Liver (tissue), 9 donors: ENCODE data around the gene RAB3B. TPM values are rescaled to one million over a fixed set of nuclear protein-coding genes. Genes with fewer than 3 reads are reported as not detected.

ENCODE experiments used
- DNase-seq: peaks from one replicate; pipeline ENCODE4 v3.0.0-alpha.2; 2017; ENCODE audit warnings: low spot score
- H3K27ac ChIP-seq, 2 donors: one replicate each; pipeline ENCODE4 v1.7.0; 2013; ENCODE audit warnings: inconsistent platforms in 2 of 2, low read length in 2 of 2, control low read depth in 1 of 2, low read depth in 1 of 2, mild to moderate bottlenecking in 1 of 2
- H3K27me3 ChIP-seq, 4 donors: one replicate each; pipeline versions ENCODE4 v1.6.1 to v1.7.0; 2013; ENCODE audit warnings: low read length in 3 of 4, inconsistent platforms in 1 of 4, mild to moderate bottlenecking in 1 of 4, moderate library complexity in 1 of 4; ENCODE audit not compliant: control insufficient read depth in 4 of 4, insufficient read depth in 4 of 4
- H3K36me3 ChIP-seq, 4 donors: one replicate each; pipeline versions ENCODE4 v1.6.1 to v1.7.0; 2013; ENCODE audit warnings: low read length in 3 of 4, mild to moderate bottlenecking in 3 of 4, low read depth in 1 of 4, moderate library complexity in 1 of 4; ENCODE audit not compliant: control insufficient read depth in 4 of 4, insufficient read depth in 3 of 4
- H3K4me1 ChIP-seq, 4 donors: one replicate each; pipeline versions ENCODE4 v1.6.1 to v1.7.0; 2013; ENCODE audit warnings: low read length in 3 of 4, mild to moderate bottlenecking in 3 of 4, moderate library complexity in 1 of 4; ENCODE audit not compliant: control insufficient read depth in 4 of 4, insufficient read depth in 4 of 4
- H3K4me3 ChIP-seq, 3 donors: one replicate each; pipeline versions ENCODE4 v1.6.1 to v1.7.0; 2013; ENCODE audit warnings: low read length in 3 of 3, control low read depth in 1 of 3, low read depth in 1 of 3, mild to moderate bottlenecking in 1 of 3
- H3K9ac ChIP-seq, 2 donors: one replicate each; pipeline ENCODE4 v1.7.0; 2013; ENCODE audit warnings: low read length in 2 of 2, mild to moderate bottlenecking in 2 of 2, moderate library complexity in 2 of 2, control low read depth in 1 of 2, low read depth in 1 of 2
- H3K9me3 ChIP-seq, 4 donors: one replicate each; pipeline versions ENCODE4 v1.6.1 to v1.7.0; 2013; ENCODE audit warnings: low read length in 3 of 4; ENCODE audit not compliant: control insufficient read depth in 4 of 4
- ATF3 ChIP-seq: IDR thresholded peaks from 2 replicates; pipeline ENCODE4 v1.6.1; 2016; ENCODE audit warnings: antibody characterized with exemption
- EGR1 ChIP-seq, 2 donors: IDR thresholded peaks; 2 replicates each; pipeline ENCODE4 v1.6.1; 2016 to 2018; ENCODE audit warnings: antibody characterized with exemption in 2 of 2, low read depth in 2 of 2
- FOXA1 ChIP-seq: IDR thresholded peaks from 2 replicates; pipeline ENCODE4 v1.6.1; 2016; ENCODE audit warnings: antibody characterized with exemption
- FOXA2 ChIP-seq: IDR thresholded peaks from 2 replicates; pipeline ENCODE4 v1.6.1; 2016; ENCODE audit warnings: antibody characterized with exemption
- GABPA ChIP-seq, 2 donors: IDR thresholded peaks in 1 of 2; conservative IDR thresholded peaks in 1 of 2; 2 replicates each; pipeline ENCODE4 v1.6.1; 2016; ENCODE audit warnings: antibody characterized with exemption in 2 of 2, mild to moderate bottlenecking in 1 of 2, moderate library complexity in 1 of 2
- HNF4A ChIP-seq, 2 donors: conservative IDR thresholded peaks; 2 replicates each; pipeline ENCODE4 v1.6.1; 2016; ENCODE audit warnings: antibody characterized with exemption in 2 of 2, mild to moderate bottlenecking in 2 of 2
- HNF4G ChIP-seq: IDR thresholded peaks from 2 replicates; pipeline ENCODE4 v1.6.1; 2016; ENCODE audit warnings: antibody characterized with exemption
- JUND ChIP-seq, 2 donors: IDR thresholded peaks; 2 replicates each; pipeline ENCODE4 v1.6.1; 2016; ENCODE audit warnings: antibody characterized with exemption in 2 of 2
- MAX ChIP-seq: IDR thresholded peaks from 2 replicates; pipeline ENCODE4 v1.6.1; 2016; ENCODE audit warnings: antibody characterized with exemption
- NR2F2 ChIP-seq: IDR thresholded peaks from 2 replicates; pipeline ENCODE4 v1.6.1; 2016; ENCODE audit warnings: antibody characterized with exemption
- RAD21 ChIP-seq, 2 donors: IDR thresholded peaks; 2 replicates each; pipeline ENCODE4 v1.6.1; 2016; ENCODE audit warnings: antibody characterized with exemption in 2 of 2, mild to moderate bottlenecking in 2 of 2
- REST ChIP-seq: IDR thresholded peaks from 2 replicates; pipeline ENCODE4 v1.6.1; 2016; ENCODE audit warnings: antibody characterized with exemption, mild to moderate bottlenecking
- RXRA ChIP-seq, 2 donors: IDR thresholded peaks; 2 replicates each; pipeline ENCODE4 v1.6.1; 2017 to 2018; ENCODE audit warnings: antibody characterized with exemption in 2 of 2, mild to moderate bottlenecking in 1 of 2
- SP1 ChIP-seq: IDR thresholded peaks from 2 replicates; pipeline ENCODE4 v1.6.1; 2018; ENCODE audit warnings: antibody characterized with exemption, mild to moderate bottlenecking
- TAF1 ChIP-seq: conservative IDR thresholded peaks from 2 replicates; pipeline ENCODE4 v1.6.1; 2016; ENCODE audit warnings: antibody characterized with exemption, mild to moderate bottlenecking
- YY1 ChIP-seq: IDR thresholded peaks from 2 replicates; pipeline ENCODE4 v1.6.1; 2016; ENCODE audit warnings: antibody characterized with exemption, mild to moderate bottlenecking
- ZBTB33 ChIP-seq: IDR thresholded peaks from 2 replicates; pipeline ENCODE4 v1.6.1; 2016; ENCODE audit warnings: antibody characterized with exemption
- WGBS: extraction: QIAGEN DNeasy Blood & Tissue Kit; methylation state at CpG from one replicate; pipeline ENCODE4 v1.1.7; 2013; 5-methylcytosine and 5-hydroxymethylcytosine counted together
- polyA plus RNA-seq, 2 donors: library from polyadenylated mRNA; stranded (reverse) in 1 of 2; unstranded in 1 of 2; fragments of 200-250 nt in 1 of 2; fragments of >200 nt in 1 of 2; fragmentation: Nextera tagmentation in 1 of 2; extraction: Ambion mirVana in 1 of 2; gene quantifications; one replicate each; pipeline versions ENCODE4 v1.2.1 to v1.2.3, GENCODE V29; 2013 to 2015
- total RNA-seq, 2 donors: library from RNA; depleted of rRNA; stranded (reverse); fragments of >200 nt; gene quantifications; one replicate each; pipeline ENCODE4 v1.2.3, GENCODE V29; 2014
- donor health status: healthy.
- donor health status: healthy.
- donor health status: healthy.
- donor health status: healthy.
- donor health status: healthy.

Gene RAB3B
- total RNA-seq (1 to 10 TPM in 1 of 2 donors, under 1 TPM in 1; 0.17 to 5.4 TPM), polyA plus RNA-seq (under 1 TPM; 0.22 to 0.43 TPM)

- no peak within 1 kb of the TSS for H3K27ac ChIP-seq
- 3% methylated on average over 46 of the region's 46 CpGs for WGBS
- H3K9ac ChIP-seq: no peak within 1 kb of the TSS
- H3K4me3 ChIP-seq: peak within 1 kb of the TSS in 1 of 3 donors; percentile 67
- DNase-seq: peak; percentile 82
- TF ChIP-seq YY1: no peak
- no peak for TF ChIP-seq RXRA (IDR thresholded peaks at IDR 0.05)
- TF ChIP-seq RAD21 (IDR thresholded peaks at IDR 0.05): peak in 1 of 2 donors; percentile 6
- no peak for TF ChIP-seq FOXA1
- H3K9me3 ChIP-seq: no peaks in the 10 kb centered on the region
- peaks cover 0 to 3% (median 1%) of the 10 kb centered on the region in 4 donors for H3K27me3 ChIP-seq
- H3K36me3 ChIP-seq: no peaks in the 10 kb centered on the region
- H3K4me1 ChIP-seq: peaks cover 0 to 2% (median 0%) of the 10 kb centered on the region in 4 donors
These were observed at the start of gene RAB3B for GRCh38 chr1:51990478-51990965. TSS of gene RAB3B (minus strand) at chr1:51990700. CDS start at chr1:51977117, 13,583 bp downstream.

- peaks cover 2 to 12% (median 8%) of the 10 kb centered on the region in 4 donors for H3K36me3 ChIP-seq
- 93% methylated on average over 1 of the region's 1 CpG for whole genome bisulfite sequencing
- H3K4me1 ChIP-seq: peaks cover 6 to 12% (median 7%) of the 10 kb centered on the region in 4 donors
- DNase-seq: no peak
- no peak overlapping the region for H3K4me3 ChIP-seq
- TF ChIP-seq YY1 (no peak), MAX (no peak), HNF4G (no peak), JUND (IDR thresholded peaks at IDR 0.05) (no peak), TAF1 (no peak), NR2F2 (no peak), SP1 (no peak), EGR1 (IDR thresholded peaks at IDR 0.05; ENCODE audit: low read depth in 2 of 2) (no peak), ATF3 (no peak), ZBTB33 (no peak), REST (no peak), FOXA2 (no peak), HNF4A (conservative IDR thresholded peaks at IDR 0.05) (no peak), GABPA (IDR thresholded peaks at IDR 0.05 in 1 of 2, conservative IDR thresholded peaks at IDR 0.05 in 1 of 2) (no peak), FOXA1 (no peak), RXRA (IDR thresholded peaks at IDR 0.05) (no peak)
- no peaks in the 10 kb centered on the region for H3K9me3 ChIP-seq
- H3K27ac ChIP-seq: no peak overlapping the region
- no peak overlapping the region for H3K9ac ChIP-seq
- no peaks in the 10 kb centered on the region for H3K27me3 ChIP-seq
These were observed 47.4 kb upstream of the RAB3B start for GRCh38 chr1:52037909-52038308.
